Epidermal melanocyte (primary cell): ENCODE measurements around the gene ZMYND8.
"Not testable (repeated sequence)": the region's sequence is repeated elsewhere in the genome, so short reads cannot be mapped to it uniquely, and the experiment has no call there.

ENCODE experiments used
- DNase-seq: peaks from one replicate; pipeline ENCODE4 v3.0.0; 2011; ENCODE audit warnings: low spot score; ENCODE audit not compliant: insufficient read length

The ZMYND8 gene

DNA sequence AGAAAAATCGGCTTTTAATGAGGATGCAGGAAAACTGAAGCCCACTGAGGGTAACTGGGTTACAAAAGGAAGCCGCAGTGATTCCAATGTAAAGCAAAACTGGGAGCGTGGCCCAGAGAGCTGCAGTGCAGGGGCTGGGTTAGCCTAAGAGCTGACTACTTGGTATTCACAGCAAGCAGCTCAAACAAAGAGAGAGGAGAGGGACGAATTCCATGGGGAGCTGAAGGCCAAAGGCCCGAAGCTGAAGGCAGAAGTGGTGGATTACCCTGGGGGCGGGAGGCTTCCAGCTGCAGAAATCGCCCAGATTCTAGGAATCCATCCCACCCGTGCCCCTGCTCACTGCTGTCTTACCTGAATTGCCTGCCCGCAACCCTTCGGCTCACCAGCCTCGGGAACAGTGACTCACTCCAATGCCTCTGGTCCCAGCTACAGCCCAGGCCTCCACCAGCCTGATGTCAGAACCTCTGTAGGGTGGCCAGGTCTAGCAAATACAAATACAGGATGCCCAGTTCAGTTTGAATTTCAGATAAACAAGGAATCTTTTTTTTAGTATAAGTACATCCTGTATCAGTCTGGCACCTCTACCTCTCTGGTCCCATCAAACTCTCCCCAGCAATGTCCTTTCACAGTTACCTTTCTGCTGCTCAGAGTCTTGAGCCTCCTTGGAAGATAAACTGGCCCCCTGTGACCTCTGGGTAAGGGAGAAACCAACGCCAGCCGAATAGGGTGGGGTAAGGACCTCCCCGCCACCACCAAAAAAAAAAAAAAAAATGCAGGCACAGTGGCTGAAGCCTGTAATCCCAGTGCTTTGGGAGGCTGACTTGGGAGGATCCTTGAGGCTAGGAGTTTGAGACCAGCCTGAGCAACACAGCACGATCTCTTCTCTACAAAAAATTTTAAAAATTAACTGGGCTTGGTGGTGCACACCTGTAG lies 14.6 kb upstream of the ZMYND8 start:
- DNase-seq: no peak

DNA sequence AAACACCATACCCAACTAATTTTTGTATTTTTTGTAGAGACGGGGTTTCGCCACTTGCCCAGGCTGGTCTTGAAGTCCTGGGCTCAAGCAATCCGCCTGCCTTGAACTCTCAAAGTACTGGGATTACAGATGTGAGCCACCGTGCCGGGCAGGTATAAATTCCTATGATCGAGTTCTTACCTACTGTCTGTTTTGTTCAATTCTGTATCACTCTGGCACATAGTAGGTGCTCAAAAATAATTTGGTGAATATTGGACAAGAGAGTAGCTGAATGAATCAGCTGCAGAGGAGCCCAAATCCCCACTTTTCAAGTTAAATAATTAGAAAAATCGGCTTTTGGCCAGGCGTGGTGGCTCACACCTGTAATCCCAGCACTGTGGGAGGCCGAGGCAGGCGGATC lies 13.7 kb upstream of the ZMYND8 start:
- DNase-seq: no peak

DNA sequence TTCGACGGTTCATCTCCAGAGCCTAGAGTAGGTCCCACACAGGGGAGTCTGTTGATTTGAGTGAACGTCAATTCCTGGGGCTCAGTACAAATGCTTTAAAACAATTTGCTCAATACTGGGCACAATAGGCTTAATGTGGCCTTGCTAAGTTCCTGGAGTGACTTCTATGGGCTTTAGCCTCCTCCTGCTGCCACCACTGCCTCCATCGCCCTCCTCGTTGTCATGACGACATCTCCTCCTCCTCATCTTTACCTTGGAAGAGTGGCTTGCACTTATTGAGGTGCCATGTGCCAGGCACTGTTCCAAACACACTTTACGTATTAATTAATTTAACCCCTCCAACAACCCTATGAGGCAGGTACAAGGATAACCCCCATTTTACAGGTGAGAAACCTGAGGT lies 11.8 kb upstream of the ZMYND8 start:
- no peak for DNase-seq

DNA sequence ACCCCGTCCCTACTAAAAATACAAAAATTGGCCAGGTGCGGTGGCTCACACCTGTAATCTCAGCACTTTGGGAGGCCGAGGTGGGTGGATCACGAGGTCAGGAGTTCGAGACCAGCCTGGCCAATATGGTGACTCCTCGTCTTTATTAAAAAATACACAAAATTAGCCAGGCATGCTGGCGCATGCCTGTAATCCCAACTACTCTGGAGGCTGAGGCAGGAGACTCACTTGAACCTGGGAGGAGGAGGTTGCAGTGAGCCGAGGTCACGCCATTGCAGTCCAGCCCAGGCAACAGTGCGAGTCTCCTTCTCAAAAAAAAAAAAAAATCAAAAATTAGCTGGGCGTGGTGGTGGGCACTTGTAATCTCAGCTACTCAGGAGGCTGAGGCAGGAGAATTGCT lies 9.8 kb upstream of the ZMYND8 start:
- not testable (repeated sequence) for DNase-seq

DNA sequence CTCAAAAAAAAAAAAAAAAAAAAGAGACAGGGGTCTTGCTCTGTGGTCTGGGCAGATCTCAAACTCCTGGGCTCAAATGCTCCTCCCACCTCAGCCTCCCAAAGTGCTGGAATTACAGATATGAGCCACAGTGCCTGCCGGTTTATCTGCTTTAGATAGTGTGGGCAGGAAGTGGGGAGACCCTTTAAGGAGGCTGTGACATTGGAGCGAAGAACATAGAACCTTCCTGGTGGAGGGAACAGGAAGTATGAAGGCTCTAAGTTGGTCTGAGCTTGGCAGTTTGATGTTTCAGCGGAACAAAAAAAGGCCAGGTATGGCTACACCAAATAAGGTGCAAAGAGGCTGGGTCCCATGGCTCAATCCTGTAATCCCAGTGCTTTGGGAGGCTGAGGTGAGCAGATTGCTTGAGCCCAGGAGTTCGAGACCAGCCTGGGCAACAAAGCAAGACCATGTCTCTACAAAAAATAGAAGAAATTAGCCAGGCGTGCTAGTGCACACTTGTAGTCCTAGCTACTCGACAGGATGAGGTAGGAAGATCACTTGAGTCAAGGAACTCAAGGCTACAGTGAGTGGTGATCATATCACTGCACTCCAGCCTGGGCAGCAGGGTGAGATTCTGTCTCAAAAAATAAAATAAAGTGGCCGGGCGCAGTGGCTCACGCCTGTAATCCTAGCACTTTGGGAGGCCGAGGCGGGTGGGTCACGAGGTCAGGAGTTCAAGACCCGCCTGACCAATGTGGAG lies 8.7 kb upstream of the ZMYND8 start:
- no peak for DNase-seq

DNA sequence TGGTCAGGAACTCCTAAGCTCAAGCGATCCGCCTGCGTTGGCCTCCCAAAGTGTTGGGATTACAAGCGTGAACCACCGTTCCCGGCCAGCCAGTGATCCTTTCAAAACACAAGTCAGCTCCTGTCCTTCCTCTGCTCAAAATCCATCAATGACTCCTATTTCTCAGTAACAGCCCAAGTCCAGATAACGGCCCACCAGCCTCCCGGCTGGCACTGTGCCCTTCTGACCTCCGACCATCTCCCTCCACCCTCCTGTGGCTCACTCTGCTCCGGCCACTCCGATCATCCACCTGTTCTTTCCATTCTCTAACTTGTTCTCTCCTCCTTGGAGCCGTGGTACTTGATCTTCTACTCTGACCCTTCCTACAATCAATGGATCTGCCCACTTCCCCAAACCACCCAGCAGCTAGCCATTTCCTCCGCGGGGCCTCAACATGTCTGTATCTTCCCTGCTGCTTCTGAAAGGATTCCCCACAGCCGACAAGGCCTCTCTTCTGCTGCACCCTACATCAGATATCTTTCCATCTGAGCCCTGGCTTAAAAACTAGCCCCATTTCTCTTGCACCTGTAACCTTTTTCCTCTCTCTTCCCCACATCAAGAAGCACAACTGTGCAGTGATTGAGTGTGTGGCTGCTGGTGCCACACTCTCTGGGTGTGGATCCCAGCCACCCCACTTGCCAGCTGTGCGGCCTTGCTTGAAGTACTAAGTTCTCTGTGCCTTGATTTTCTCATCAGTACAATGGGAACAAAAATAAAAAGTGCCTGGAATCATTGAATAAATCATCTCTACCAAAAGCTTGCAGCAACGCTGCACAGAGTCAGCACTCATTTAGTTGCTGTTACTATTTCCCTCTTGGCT lies 6.1 kb upstream of the ZMYND8 start:
- DNase-seq: no peak

DNA sequence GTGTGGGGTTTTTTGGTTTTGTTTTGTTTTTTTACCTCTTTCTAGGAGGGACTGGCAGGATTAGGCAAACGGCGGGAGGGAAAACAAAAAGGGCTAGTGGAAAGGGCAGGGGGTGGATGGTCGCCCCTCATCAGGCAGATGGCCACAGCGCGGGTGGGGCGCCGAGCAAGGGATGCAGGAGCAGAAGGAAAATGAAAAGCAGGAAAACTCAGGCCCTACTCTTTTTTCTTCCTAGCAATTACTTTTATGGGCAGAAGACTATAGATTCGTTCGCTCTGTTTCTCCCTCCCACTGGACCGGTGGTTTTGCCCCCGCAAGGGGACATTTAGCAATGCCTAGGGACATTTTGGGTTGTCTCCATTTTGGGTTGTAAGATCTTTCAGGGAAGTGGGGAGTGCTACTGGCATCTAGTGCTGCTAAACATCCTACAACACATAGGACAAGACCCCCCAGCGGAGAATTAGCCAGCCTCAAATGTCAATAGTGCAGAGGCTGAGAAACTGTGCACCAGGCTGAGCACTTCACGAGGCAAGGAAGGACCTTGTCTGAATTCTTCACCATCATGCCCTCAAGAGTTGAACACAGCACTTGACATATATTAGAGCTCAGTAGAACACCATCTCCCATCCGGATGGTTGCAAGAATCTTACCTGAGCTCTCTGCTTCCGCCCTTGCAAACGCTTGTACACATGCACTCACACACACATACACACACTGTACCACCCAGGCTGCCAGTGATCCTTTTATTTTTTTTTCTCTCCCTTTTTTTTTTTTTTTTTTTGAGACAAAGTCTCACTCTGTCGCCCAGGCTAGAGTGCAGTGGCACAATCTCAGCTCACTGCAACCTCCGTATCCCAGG lies 4.8 kb upstream of the ZMYND8 start:
- DNase-seq: no peak

DNA sequence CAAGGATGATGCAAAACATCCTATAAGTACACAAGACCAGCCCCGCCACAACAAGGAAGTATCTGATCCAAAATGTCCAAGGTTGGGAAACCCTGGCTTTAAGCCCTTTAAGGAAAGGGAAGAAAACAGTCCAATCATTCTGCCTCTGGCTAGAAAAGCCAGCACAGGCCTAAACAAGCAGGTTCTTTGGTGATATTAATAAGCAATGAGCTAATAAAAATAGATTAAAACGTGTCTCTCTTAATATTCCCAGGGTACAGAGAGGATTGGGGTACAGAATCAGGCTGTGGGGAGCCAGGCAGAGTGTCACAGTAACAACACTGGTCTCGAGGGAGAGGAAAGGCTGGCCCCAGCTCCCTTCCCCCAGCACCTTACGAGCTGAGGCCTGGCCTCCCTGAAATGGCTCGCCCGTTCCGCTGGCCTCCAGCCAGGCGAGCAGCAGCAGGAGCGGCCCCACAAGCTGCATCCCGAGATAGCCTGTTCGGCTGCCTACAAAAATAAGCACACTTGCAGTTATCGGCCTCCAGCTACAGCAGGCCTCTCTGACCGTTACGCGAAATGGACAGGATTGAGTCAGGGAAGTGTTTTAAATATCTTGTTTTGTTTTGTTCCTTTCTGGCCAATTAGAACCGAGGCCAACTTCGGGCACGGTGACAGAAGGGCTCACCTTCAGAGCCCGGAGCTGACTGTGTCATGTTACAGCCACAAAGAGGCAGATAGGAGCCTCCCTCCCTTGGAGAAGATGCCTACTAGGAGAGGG lies 4.0 kb upstream of the ZMYND8 start:
- no peak for DNase-seq

DNA sequence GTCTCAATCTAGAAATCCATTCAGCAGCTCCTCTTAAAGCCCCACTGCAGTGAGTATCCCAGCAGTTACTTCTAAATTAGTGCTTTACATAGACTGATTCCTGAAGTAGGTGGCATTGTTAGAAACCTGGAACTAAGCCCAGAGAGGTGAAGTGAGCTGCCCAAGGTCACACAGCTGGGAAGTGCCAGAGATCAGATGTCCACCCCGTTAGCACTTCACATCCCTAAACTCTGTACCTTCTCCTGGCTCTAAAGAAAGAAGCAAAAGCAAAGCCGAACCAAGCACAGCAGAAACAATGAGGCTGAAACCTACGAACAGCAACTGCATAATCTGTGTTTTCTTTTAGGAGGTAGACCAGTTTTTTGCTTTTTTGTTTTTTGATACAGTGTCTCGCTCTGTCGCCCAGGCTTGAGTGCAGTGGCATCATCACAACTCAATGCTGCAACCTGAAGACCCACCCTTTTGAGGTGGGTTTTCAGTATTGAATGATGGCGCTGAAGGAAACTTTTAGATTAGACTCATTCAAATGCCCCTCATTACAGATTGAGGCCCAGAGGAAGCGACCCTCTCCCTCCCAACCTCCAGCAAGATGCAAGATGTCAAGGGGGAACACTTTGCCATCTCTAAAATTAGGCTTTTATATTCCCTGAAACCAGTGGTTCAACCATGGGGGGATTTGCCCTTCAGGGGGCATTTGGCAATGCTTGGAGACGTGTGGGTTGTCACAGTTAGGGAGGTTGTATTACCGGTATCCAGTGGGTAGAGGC lies 3.2 kb upstream of the ZMYND8 start:
- no peak for DNase-seq

DNA sequence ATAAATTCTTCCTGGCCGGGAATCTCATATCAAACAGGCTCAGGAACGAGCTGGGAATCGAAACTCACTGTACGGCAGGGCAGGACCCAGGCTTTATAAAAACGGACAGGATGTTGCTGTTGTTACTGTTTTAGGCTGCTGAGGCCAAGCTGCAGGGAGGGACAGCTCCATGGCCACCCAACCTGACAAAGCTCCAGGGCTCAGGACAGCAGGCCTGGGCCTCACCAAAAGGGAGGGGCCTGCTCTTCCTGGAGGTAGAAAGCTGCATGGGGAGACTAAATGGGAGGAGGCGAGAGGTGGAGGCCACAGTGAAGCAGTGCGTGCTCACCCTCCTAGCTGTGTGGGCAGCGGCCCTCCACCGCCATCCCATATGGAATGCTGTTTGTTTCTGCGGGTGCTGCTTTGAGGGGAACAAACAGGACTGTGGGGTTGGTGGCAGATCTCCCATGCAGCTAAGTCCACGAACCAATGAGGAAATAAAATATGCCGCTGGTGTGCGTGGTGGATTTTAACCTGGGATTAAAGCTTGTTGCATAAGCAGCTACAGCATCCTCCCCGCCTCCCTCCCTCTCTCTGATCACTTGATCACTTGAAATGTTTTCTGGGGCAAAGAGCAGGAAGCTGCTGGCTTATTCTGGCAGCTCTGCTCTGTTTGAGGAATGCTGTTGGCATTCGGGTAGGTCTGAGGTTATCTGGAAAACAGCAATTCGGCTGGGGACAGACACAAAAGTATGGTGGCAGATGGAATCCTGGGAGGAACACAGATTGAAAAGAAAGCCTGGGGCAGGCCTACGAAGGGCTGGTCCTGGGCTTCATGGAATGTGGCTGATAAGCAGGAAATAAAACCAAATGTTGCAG lies 2.4 kb upstream of the ZMYND8 start:
- no peak for DNase-seq

DNA sequence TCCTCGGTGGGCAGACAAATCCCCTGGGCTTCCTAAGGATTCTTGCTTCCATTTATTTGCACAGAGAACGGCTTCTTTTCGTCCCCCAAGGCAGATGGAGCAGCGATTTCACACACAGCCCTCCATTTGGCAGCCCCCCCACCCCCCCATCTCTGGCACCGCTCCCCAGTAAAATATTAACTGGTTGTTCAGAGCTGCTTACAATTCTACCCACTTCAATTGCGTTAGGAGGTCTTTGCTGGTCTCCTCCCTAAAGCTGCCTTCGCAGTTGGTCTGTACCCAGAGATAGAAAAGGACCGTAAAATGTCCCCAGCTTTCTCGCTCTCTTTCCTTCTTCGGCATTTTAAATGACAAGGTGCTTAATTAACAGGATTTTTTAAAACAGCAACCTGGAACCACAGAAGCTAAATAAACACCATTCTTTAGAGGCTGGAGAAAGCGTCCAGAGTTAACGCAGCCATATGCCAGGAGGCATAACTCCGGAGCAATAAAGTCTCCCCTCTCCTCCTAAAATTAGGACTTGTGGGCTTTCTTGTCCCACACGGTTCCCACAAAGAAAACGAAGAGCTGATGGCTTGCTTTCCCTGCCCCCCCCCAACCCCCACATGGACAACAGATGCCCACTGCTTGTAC lies 1.7 kb upstream of the ZMYND8 start:
- DNase-seq: no peak

DNA sequence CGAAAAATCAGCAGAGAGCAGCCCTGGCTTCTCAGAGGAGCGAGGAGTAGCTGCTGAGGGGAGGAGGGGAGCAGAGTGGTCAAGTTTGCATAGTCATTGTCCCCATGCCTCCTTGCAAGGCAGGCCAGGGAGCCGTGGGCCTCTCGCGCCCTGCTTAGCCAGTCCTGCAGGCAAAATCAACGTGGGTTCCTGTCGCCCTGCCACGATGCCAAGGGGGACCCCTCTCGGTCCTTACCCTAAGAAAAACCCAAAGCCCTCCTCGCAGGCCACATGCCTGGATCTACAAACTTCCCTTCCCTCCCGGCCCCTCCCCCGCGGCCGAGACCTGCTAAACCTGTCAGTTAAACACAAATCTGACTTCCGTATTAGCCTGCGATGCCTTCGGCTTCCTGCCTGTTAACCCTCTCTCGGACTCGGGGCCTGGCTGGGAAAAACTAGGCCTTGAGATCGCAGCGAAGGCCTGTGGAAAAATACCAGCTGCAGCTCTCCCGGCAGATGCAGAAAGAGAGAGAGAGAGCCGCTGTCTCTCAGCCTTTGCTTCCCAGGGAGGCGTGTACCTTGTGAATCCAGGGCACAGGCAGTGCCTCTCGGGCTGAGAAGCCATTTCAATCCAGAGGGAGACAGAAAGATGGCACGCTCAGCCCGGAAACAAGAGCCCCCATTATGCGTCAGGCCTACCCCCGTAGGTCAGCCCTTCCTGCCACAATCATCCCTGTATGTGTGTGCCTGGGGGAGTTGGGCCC lies 968 bp upstream of the ZMYND8 start:
- DNase-seq: no peak

DNA sequence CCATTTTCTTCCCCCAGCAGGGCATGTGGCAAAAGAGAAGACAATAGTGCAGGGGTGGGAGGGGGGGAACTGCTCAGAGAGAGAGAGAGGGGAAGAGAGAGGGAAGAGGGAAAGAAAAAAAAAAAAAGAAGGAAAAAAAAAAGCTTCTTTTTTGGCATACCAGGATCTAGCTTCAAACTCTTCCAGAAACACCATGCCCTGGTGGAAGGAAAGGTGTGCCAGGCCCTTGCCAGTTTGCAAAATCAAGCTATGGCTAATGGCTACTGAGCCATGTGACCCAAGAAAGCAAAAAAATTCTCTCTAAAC lies 326 bp downstream of the ZMYND8 start:
- DNase-seq: no peak

DNA sequence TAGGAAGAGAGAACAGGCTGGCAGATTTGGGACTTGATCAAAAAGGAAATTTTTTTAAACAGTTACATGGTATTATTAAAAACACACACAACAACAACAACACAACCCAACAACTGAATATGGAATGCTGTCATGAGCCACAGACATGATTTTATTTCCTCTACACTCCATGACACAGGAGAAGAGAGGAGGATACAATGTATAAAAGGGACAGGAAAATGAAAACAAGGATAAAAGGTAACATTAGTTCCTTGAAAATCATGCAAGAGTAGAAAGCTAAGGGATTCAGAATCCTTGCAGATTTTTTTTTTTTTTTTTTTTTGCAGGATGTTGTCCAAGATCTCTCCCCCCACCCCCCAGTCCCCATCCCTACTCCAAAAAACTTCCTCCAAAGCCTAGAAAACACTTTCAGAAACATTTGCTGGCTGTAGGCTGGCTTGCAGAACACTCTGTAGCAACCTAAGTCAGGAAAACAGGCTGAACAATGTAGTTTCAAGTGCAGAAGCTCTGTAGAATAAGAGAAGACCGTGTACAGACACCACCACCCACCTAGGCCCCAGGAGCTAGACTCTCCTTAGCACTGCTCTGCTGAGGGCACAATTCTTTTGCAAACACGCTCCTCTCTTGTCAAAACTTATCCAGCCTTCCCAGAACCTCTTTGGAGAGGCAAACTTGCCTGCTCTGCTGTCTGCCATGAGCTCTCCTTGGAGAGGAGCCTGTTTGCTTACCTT lies 845 bp downstream of the ZMYND8 start:
- no peak for DNase-seq

DNA sequence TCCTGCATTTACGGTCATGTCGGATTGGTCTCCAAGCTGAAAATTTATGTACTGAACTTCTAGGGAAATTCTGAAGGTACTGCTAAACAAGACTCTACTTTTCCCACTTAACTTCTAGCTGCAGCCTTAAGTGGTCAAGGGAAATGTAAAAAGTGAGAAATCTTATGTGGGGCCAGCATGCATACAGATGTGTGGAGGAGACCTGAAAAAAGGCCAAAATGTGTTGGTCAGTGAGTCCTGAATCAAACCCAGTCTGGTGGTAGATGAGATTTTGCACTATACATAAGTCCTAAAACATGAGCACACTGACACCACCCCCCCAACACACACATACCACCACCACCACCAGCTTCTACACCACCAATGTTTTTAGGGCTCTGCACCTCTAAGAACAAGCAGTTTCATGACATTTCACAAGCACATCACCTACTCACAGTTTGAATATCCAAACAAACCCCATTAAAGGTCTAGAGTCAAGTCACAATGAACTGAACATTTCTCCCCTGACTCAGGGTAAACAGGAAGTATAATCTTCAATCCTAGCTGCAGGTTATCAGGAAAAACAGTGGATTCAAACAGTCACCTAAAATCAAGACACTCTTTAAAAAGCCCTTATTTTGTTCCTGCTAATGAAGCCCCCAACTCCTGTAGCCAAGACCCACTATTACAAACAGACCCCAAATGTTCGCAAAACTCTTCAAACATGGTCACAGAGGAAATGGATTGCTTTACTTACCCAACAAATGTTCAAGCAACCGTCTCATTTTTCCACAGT lies 1.6 kb downstream of the ZMYND8 start:
- no peak for DNase-seq

DNA sequence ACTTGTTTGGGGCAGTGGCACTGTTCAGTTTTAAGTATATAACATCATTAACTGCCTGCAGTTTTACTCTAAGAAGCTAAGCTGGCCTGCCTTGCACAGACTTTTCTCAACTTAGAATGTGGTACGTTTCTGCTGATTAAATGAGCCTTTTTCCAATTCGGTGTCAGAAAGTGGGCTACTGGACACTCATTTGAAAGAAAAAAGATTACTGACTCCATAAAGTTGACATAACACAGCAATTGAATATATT lies 2.1 kb downstream of the ZMYND8 start:
- no peak for DNase-seq
